ENCODE measurements around the gene LINC01488.

LINC01488 gene

GRCh38 chr11:69481393-69481844 lies at the start of gene LINC01488:
TSS of gene LINC01488 (plus strand) at chr11:69481663.
- Mint-ChIP-seq H3K4me3 (no peak within 1 kb of the TSS), H3K36me3 (no peaks in the 10 kb centered on the region), H3K27ac (no peak within 1 kb of the TSS), H3K9me3 (no peaks in the 10 kb centered on the region), H3K27me3 (peaks cover 10% of the 10 kb centered on the region), H3K4me1 (no peaks in the 10 kb centered on the region)
- ATAC-seq = no peak

DNA sequence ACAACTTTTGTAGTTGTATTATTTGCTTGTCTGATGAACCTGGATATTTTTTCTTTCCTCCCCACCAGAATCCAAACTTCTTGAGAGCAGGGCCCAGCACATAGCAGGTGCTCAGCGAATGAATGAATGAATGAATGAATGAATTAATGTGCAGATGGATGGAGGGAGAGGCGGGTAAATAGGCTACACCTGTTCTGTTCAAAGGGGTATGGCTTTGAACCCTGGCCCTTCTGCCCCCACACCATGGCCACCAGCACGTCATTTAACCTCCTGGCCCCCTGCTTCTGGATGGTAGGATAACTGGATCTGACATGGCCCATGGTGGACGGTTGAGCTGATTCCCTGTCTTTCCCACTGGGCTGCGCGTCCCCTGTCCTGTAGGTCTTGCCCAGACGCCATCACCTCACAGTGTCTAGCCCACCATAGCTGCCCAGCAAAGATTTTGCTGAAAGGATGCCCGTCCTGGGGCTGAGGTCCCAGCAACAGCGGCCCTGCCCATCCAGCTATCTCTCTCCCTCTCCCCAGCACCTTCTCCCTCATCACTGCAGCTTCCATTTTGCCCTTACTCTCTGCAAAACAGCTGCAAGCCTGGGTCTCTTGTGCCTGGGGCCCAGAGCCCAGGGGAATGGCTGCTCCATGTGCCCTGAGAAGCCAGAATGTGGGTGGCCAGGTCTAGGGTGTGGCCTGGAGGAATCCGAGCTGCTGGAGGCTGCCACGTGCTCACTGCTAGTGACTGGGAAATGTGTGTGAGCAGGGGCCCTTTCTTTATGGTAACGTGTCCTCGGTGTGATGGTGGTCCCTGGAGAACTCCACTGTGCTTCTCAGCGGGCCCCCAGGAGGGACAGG lies 49.3 kb upstream of the LINC01488 start:
- no peaks in the 10 kb centered on the region for H3K4me1 Mint-ChIP-seq
- no peaks in the 10 kb centered on the region for H3K36me3 Mint-ChIP-seq
- H3K27ac Mint-ChIP-seq = no peak overlapping the region
- no peaks in the 10 kb centered on the region for H3K9me3 Mint-ChIP-seq
- peaks cover 60% of the 10 kb centered on the region for H3K27me3 Mint-ChIP-seq
- no peak for ATAC-seq
- no peak overlapping the region for H3K4me3 Mint-ChIP-seq

DNA sequence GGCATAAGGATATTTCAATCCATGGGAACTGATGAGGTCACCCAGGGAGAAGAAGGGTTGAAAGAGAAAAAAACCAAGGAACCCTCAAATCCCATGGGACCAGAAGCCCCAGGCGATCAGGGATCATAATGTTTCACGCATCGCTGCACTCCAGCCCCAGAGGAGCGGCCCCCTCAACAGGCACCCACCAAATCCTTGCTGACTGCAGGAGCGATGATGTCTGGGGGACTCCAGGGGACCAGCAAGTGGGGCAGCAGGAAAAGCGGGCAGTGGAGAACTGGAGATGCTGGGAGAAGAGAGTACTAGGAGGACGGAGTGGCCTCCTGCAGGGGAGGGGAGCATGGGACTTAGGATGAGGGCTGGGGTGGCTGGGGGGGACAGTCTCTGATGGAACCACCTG lies 47.7 kb upstream of the LINC01488 start:
- Mint-ChIP-seq H3K27me3 (peaks cover 66% of the 10 kb centered on the region), H3K4me3 (no peak overlapping the region), H3K36me3 (no peaks in the 10 kb centered on the region), H3K9me3 (no peaks in the 10 kb centered on the region), H3K4me1 (no peaks in the 10 kb centered on the region), H3K27ac (no peak overlapping the region)
- no peak for ATAC-seq

GRCh38 chr11:69434471-69434931 lies 47.0 kb upstream of the LINC01488 start:
- no peak overlapping the region for H3K4me3 Mint-ChIP-seq
- no peaks in the 10 kb centered on the region for H3K4me1 Mint-ChIP-seq
- H3K27ac Mint-ChIP-seq = no peak overlapping the region
- no peaks in the 10 kb centered on the region for H3K36me3 Mint-ChIP-seq
- H3K27me3 Mint-ChIP-seq = peaks cover 70% of the 10 kb centered on the region
- no peaks in the 10 kb centered on the region for H3K9me3 Mint-ChIP-seq
- no peak for ATAC-seq

DNA sequence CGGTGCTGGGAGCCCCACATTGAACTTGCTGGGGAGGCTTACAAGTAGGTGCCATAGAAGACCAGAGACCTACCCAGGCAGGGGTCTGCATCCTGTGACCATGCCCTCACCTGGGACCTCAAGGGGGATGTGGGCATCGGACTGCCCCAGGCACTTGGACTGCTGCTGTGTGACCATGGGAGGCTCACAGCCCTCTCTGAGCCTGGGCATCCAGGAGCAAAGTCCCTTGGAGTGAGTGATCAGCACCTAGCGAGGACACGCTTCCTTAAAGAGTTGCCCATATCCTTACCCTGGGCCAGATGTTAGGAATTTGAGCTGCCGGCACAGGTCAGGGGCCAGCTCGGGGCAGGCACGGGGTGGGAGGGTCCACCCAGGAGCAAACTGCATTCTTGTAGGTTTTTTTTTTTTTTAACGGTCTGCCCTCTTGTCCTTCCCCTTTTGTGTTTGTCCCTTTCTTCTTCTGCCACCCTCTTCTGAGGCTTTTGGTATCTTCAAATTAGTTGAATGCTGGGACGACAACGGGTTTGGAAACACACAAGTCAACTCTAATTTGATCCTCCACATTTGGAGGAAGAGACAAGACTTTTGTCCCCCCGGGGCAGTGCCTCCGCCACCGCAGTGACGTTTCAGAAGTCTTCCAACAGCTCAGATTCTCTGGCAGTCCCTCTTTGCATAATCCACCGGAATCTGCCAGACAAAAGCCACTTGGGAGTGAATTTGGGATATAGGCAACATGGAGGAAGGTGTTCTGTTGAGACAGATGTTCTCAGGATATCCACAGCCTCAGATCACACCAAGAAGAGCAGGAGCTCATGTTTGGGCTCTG lies 46.1 kb upstream of the LINC01488 start:
- ATAC-seq = no peak
- Mint-ChIP-seq H3K4me1 (no peaks in the 10 kb centered on the region), H3K27ac (no peak overlapping the region), H3K9me3 (no peaks in the 10 kb centered on the region), H3K4me3 (no peak overlapping the region), H3K36me3 (no peaks in the 10 kb centered on the region), H3K27me3 (peaks cover 73% of the 10 kb centered on the region)

- peaks cover 68% of the 10 kb centered on the region for H3K27me3 Mint-ChIP-seq
- no peak overlapping the region for H3K4me3 Mint-ChIP-seq
- no peaks in the 10 kb centered on the region for H3K9me3 Mint-ChIP-seq
- H3K36me3 Mint-ChIP-seq = no peaks in the 10 kb centered on the region
- no peaks in the 10 kb centered on the region for H3K4me1 Mint-ChIP-seq
- H3K27ac Mint-ChIP-seq = no peak overlapping the region
- ATAC-seq = no peak
Measured at GRCh38 chr11:69436041-69436982, 45.2 kb upstream of the LINC01488 start.

- Mint-ChIP-seq H3K4me1 (no peaks in the 10 kb centered on the region), H3K9me3 (no peaks in the 10 kb centered on the region), H3K4me3 (no peak overlapping the region), H3K36me3 (no peaks in the 10 kb centered on the region), H3K27me3 (peaks cover 58% of the 10 kb centered on the region), H3K27ac (no peak overlapping the region)
- no peak for ATAC-seq
Measured at GRCh38 chr11:69437001-69437875, 44.2 kb upstream of the LINC01488 start.

- H3K27ac Mint-ChIP-seq = no peak overlapping the region
- H3K4me3 Mint-ChIP-seq = no peak overlapping the region
- H3K27me3 Mint-ChIP-seq = peaks cover 54% of the 10 kb centered on the region
- H3K4me1 Mint-ChIP-seq = peaks cover 5% of the 10 kb centered on the region
- ATAC-seq = no peak
- H3K36me3 Mint-ChIP-seq = no peaks in the 10 kb centered on the region
- H3K9me3 Mint-ChIP-seq = no peaks in the 10 kb centered on the region
Measured at GRCh38 chr11:69437876-69438205, 43.6 kb upstream of the LINC01488 start.

- peaks cover 11% of the 10 kb centered on the region for H3K4me1 Mint-ChIP-seq
- H3K36me3 Mint-ChIP-seq = no peaks in the 10 kb centered on the region
- H3K4me3 Mint-ChIP-seq = no peak overlapping the region
- no peak overlapping the region for H3K27ac Mint-ChIP-seq
- H3K9me3 Mint-ChIP-seq = no peaks in the 10 kb centered on the region
- ATAC-seq = no peak
- peaks cover 48% of the 10 kb centered on the region for H3K27me3 Mint-ChIP-seq
Measured at GRCh38 chr11:69438286-69438920, 43.1 kb upstream of the LINC01488 start.

GRCh38 chr11:69439127-69439526 lies 42.3 kb upstream of the LINC01488 start:
- Mint-ChIP-seq H3K4me3 (no peak overlapping the region), H3K4me1 (peaks cover 18% of the 10 kb centered on the region), H3K9me3 (no peaks in the 10 kb centered on the region), H3K27me3 (peaks cover 41% of the 10 kb centered on the region), H3K36me3 (no peaks in the 10 kb centered on the region), H3K27ac (no peak overlapping the region)
- no peak for ATAC-seq

- Mint-ChIP-seq H3K27ac (no peak overlapping the region), H3K9me3 (no peaks in the 10 kb centered on the region), H3K4me3 (no peak overlapping the region), H3K36me3 (no peaks in the 10 kb centered on the region), H3K4me1 (peaks cover 22% of the 10 kb centered on the region), H3K27me3 (peaks cover 35% of the 10 kb centered on the region)
- no peak for ATAC-seq
Measured at GRCh38 chr11:69439651-69440464, 41.6 kb upstream of the LINC01488 start.

DNA sequence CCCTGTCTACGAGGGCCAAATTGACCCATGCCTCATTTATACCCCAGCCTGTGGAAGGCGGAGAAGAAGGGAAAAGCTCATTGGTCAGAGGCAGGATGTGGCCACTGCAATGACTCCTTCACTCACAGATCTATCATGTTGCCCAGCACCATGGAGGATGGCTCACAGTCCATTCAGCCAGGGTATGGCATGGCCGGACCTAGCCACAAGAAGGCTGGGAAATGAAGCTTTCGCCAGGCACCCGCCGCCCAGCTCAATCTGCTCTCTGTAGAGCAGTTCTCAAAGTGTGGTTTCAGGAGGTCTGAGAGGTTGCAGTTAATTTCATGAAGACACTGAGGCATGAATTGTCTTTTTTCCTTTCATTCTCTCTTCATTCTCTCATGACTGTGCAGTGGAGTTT lies 40.6 kb upstream of the LINC01488 start:
- no peaks in the 10 kb centered on the region for H3K9me3 Mint-ChIP-seq
- no peak overlapping the region for H3K4me3 Mint-ChIP-seq
- H3K27me3 Mint-ChIP-seq = peaks cover 31% of the 10 kb centered on the region
- no peak overlapping the region for H3K27ac Mint-ChIP-seq
- no peak for ATAC-seq
- H3K4me1 Mint-ChIP-seq = peaks cover 22% of the 10 kb centered on the region
- no peaks in the 10 kb centered on the region for H3K36me3 Mint-ChIP-seq

All from stimulated activated memory B cell treated with anti-CD40 and anti-IgM and Interleukin-4, amounts not matched to agents 10 μg/mL and 1 μg/mL and 100 μg/mL, for 72 hours (primary cell).